ENCODE data around the gene NLGN1.

The NLGN1 gene

DNA sequence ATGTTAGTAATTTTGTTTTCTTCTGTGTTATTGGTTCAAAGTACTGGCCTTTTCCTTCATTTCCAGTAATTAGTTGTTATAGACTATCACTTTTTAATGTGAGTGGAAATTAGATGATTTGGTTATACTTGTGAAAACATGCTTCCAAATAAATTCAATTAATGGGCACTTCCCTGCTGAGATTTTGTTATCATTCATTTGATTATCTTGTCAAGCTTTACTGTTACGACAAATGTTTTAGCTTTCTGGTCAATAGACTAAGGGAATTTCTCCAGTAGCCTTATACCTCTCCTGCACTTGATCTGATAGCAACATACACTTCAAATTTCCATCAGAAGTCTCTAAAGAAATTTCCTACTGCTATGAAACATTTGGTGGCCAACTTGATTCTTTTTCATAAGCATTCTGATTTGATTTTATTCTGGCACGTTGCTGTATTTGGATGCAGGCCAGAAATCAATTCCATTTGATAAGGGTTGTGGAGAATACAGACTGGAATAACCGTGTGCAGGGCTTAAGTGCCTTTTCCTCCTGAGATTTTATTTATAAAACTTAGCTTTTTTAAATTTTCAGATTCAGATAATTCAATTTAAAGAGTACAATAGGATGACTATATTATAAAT, 887.8 kb downstream of the NLGN1 start:
- H3K4me3 ChIP-seq (ENCODE audit: low read depth, low read length), result no peak overlapping the region
- TF ChIP-seq CTCF (IDR thresholded peaks at IDR 0.05; ENCODE audit: low read depth, low read length) (no peak), POLR2A (IDR thresholded peaks at IDR 0.05; ENCODE audit: extremely low read depth, insufficient read length) (no peak), MYC (IDR thresholded peaks at IDR 0.05; ENCODE audit: low read depth, low read length) (no peak)
- TF ChIP-seq, protein P1, sequence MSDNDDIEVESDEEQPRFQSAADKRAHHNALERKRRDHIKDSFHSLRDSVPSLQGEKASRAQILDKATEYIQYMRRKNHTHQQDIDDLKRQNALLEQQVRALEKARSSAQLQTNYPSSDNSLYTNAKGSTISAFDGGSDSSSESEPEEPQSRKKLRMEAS (IDR thresholded peaks at IDR 0.05; ENCODE audit: low read depth, low read length), result no peak
- no peak for DNase-seq (ENCODE audit: low read depth)

GRCh38 chr3:174287705-174288104, 890.2 kb downstream of the NLGN1 start:
- no peak for DNase-seq (ENCODE audit: low read depth)
- TF ChIP-seq CTCF (IDR thresholded peaks at IDR 0.05; ENCODE audit: low read depth, low read length) (no peak), POLR2A (IDR thresholded peaks at IDR 0.05; ENCODE audit: extremely low read depth, insufficient read length) (no peak), MYC (IDR thresholded peaks at IDR 0.05; ENCODE audit: low read depth, low read length) (no peak)
- TF ChIP-seq, protein P1 (IDR thresholded peaks at IDR 0.05; ENCODE audit: low read depth, low read length), result no peak

DNA sequence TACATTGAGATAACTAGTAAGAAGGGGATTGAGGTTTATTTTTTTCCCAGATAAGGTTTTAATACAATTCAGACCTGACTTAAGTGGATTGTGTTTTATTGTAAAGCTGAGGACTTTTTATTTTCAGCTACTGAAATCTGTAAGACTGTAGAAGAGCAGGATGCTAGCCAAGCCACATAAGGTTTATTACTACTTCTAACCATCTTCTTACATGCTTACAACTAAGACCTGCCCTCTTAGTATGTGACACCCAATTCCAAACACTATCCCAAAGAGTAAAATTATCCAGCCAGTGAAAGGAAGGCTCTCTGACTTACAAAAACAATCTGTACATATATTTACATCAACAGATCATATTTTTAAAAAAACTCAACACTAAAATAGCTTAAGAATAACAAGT, 897.1 kb downstream of the NLGN1 start:
- no peak overlapping the region for H3K4me3 ChIP-seq (ENCODE audit: low read depth, low read length)
- TF ChIP-seq, protein P1 (IDR thresholded peaks at IDR 0.05; ENCODE audit: low read depth, low read length), result no peak
- TF ChIP-seq CTCF (IDR thresholded peaks at IDR 0.05; ENCODE audit: low read depth, low read length) (no peak), POLR2A (IDR thresholded peaks at IDR 0.05; ENCODE audit: extremely low read depth, insufficient read length) (no peak), MYC (IDR thresholded peaks at IDR 0.05; ENCODE audit: low read depth, low read length) (no peak)
- no peak for DNase-seq (ENCODE audit: low read depth)

More at GRCh38 chr3:174287705-174288104, 890.2 kb downstream of the NLGN1 start:
- no peak overlapping the region for H3K4me3 ChIP-seq (ENCODE audit: low read depth, low read length)

DNA sequence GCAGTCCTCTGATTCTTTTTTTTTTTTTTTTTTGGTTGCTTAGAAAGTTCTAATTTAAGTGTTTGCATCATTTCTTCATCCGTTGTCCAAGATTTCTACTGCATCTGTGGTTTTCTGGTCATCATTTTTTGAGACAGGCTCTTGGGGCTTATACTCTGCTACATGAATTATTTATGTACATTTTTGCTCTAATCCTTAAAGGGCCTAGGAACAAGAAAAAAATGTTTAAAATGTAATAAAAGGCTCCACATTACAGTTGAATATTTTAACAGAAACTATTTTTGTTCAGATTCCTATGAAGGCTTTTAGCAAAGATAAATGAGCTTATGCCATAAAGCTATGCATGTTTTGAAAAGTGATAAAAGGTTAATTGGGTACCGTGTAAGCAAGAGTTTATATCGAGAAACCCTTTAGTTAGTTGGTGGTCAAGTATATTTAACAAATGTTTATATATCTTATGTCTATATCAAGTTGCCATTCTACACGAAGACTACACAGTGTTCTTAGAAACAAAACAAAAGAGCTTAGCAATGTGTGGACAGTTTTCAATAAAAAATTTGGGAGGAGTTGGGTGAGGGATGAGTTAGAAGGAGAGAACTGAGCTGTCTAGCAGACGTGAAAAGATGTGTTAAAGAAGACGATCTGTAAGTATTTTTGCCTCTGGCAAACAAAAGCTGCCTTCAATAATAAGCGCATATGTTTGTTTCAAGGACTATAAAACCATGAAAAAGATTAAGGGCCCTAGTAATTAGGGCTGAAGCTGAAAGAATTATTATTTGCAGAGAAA, 898.0 kb downstream of the NLGN1 start:
- no peak for TF ChIP-seq MYC (IDR thresholded peaks at IDR 0.05; ENCODE audit: low read depth, low read length)
- TF ChIP-seq, protein P1 (IDR thresholded peaks at IDR 0.05; ENCODE audit: low read depth, low read length), result no peak
- TF ChIP-seq CTCF (IDR thresholded peaks at IDR 0.05; ENCODE audit: low read depth, low read length), result no peak
- no peak for TF ChIP-seq POLR2A (IDR thresholded peaks at IDR 0.05; ENCODE audit: extremely low read depth, insufficient read length)

DNA sequence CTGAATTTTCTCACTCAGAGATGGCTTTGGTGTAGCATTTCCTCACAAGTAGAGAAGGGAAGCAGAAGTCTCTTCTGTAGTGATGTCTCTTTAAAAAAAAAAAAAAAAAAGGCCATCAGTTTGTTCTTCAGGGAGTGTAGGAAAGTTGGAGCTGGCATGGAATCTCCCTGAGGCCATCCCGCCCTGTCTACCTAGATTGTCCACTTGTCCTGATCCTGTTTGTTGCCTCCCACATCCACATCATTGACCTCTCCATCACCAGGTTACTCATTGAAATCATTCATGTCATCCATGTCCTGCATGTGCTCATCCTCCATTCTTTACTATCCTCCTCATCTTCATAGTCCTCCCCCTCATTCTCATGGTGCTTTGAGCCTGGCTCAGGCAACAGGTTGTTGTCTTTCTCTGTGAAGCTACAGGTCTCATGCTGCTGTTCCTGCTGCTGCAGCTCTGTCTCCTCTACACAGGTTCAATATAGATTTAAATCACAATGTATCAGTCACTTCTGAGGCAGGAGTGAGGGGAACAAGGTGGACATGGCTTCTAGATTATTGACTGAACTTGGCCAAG, 905.3 kb downstream of the NLGN1 start:
- no peak overlapping the region for H3K4me3 ChIP-seq (ENCODE audit: low read depth, low read length)
- no peak for DNase-seq (ENCODE audit: low read depth)
- TF ChIP-seq MYC (IDR thresholded peaks at IDR 0.05; ENCODE audit: low read depth, low read length) (no peak), CTCF (IDR thresholded peaks at IDR 0.05; ENCODE audit: low read depth, low read length) (no peak), POLR2A (IDR thresholded peaks at IDR 0.05; ENCODE audit: extremely low read depth, insufficient read length) (no peak)
- TF ChIP-seq, protein P1 (IDR thresholded peaks at IDR 0.05; ENCODE audit: low read depth, low read length), result no peak

More for the DNA sequence above, 898.0 kb downstream of the NLGN1 start:
- no peak overlapping the region for H3K4me3 ChIP-seq (ENCODE audit: low read depth, low read length)
- no peak for DNase-seq (ENCODE audit: low read depth)

All from NB4 (cell line).